ENCODE results near the gene TNFRSF25.

Gene TNFRSF25

GRCh38 chr1:6507037-6507428, 41.1 kb upstream of the TNFRSF25 start:
- no peak for TF ChIP-seq CTCF (IDR thresholded peaks at IDR 0.05; ENCODE audit: insufficient read depth, missing control alignments)
- DNase-seq (ENCODE audit: insufficient read length, low spot score): no peak
- no peak for FAIRE-seq

GRCh38 chr1:6506210-6507036, 40.5 kb upstream of the TNFRSF25 start:
- DNase-seq (ENCODE audit: insufficient read length, low spot score) (no peak), FAIRE-seq (no peak)
- TF ChIP-seq CTCF (IDR thresholded peaks at IDR 0.05; ENCODE audit: insufficient read depth, missing control alignments): no peak

GRCh38 chr1:6505367-6506209, 39.6 kb upstream of the TNFRSF25 start:
- DNase-seq (ENCODE audit: insufficient read length, low spot score): no peak
- TF ChIP-seq CTCF (IDR thresholded peaks at IDR 0.05; ENCODE audit: insufficient read depth, missing control alignments): no peak
- no peak for FAIRE-seq

- no peak for TF ChIP-seq CTCF (IDR thresholded peaks at IDR 0.05; ENCODE audit: insufficient read depth, missing control alignments)
- FAIRE-seq (no peak), DNase-seq (ENCODE audit: insufficient read length, low spot score) (no peak)
Observed at GRCh38 chr1:6504887-6505286, 38.9 kb upstream of the TNFRSF25 start.

- no peak for TF ChIP-seq CTCF (IDR thresholded peaks at IDR 0.05; ENCODE audit: insufficient read depth, missing control alignments)
- FAIRE-seq: no peak
- no peak for DNase-seq (ENCODE audit: insufficient read length, low spot score)
Observed at GRCh38 chr1:6503884-6504602, 38.1 kb upstream of the TNFRSF25 start.

GRCh38 chr1:6502000-6502891, 36.3 kb upstream of the TNFRSF25 start:
- DNase-seq (ENCODE audit: insufficient read length, low spot score): no peak
- FAIRE-seq: no peak
- no peak for TF ChIP-seq CTCF (IDR thresholded peaks at IDR 0.05; ENCODE audit: insufficient read depth, missing control alignments)
